ENCODE data around the gene SDHAF2.
"Not testable (repeated sequence)": the region's sequence is repeated elsewhere in the genome, so short reads cannot be mapped to it uniquely, and the experiment has no call there.

Gene SDHAF2

GRCh38 chr11:61476371-61476770, 46.4 kb downstream of the SDHAF2 start:
- no peak for DNase-seq (ENCODE audit: low read depth)

GRCh38 chr11:61477126-61477525, 47.2 kb downstream of the SDHAF2 start:
- no peak for DNase-seq (ENCODE audit: low read depth)

DNA sequence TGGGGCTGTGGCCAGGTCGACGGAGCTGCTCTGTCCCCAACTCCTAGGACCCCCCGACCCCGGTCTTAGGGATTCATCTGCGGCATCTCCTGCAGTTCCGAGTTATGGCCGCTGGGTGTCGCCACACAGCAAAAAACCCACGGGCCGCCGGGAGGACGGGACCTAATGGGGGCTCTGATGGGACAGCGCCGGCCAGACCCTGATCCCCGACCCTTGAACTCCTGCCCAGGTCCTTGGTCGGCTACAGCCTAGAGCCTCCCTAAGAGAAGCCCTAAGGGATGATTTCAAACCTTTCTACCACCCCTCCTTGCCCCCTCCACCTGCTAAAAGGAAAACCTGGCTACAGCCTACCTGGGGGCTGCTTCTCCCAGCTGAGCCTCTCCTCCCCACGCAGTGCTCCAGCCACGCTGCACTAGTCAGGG, 47.8 kb downstream of the SDHAF2 start:
- no peak for DNase-seq (ENCODE audit: low read depth)

- DNase-seq (ENCODE audit: low read depth) = not testable (repeated sequence)
Measured at GRCh38 chr11:61479360-61480058, 49.6 kb downstream of the SDHAF2 start.

DNA sequence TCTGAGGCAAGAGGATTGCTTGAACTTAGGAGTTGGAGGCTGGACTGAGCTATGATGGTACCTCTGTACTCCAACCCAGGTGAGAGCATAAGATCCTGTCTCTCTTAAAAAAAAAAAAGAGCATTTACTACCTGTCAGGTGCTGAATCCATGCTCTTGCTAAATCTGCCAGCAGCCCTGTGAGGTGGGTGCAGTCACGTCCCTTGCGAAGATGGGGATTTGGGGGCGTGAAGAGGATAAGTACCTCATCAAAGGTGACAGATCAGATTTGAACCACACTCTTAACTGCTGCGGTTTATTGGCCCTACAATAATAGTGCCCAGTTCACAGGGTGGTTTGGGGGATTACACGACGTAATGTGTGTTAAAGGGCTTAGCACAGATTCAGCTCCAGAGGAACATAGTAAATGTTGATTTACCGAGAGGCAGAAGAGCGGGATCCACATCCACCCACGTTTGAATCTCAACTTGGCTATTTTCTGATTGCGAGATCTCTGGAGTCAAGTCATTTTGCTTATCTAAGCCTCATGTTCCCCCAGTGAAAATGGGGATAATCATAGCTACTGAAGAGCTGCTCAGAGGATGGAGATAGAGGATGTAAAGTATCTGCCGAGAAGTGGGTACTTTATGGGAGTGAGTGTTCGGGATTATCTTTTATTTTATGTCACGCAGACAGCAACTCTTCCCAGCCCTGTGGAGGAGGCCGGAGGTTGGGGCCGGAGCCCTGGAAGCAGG, 50.5 kb downstream of the SDHAF2 start:
- no peak for DNase-seq (ENCODE audit: low read depth)

GRCh38 chr11:61480994-61481335, 51.0 kb downstream of the SDHAF2 start:
- no peak for DNase-seq (ENCODE audit: low read depth)

DNA sequence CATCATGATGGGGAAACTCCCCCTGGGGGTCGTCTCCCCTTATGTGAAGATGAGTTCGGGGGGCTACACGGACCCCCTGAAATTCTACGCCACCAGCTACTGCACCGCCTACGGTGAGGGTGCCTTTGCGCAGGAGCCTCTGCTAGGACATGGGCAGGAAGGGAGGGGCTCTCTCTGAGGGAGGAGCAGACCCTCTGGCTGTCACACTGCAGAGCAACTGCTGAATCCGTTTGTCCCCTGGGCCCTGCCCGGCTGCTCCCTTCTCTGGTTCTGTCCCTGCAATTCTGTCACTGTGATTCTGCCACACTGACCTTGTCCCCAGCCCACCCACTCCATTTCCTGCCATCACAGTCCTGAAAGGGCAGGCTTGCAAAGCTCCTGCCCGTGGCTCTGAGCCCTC, 51.9 kb downstream of the SDHAF2 start:
- DNase-seq (ENCODE audit: low read depth) = no peak

GRCh38 chr11:61482513-61482912, 52.6 kb downstream of the SDHAF2 start:
- DNase-seq (ENCODE audit: low read depth) = no peak

GRCh38 chr11:61484541-61484940, 54.6 kb downstream of the SDHAF2 start:
- DNase-seq (ENCODE audit: low read depth) = no peak

DNA sequence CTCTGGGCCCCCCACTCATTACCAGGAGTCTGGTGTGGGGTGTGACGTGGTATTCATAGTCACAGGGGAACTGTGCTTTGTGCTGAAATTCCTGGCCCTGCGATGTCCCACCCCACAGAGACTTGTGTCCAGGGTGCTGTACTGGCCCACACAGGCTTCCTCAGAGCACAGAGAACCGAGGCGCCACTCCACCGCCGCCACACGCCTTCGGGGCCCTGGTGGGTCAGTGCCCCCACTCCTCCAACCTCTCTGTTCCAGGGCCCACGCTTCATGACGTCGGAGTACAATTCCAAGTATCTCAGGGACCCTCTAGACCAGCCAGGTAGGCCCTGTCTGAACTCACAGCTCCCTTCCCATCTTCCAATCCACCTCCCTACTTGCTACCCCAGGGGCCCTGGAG, 55.2 kb downstream of the SDHAF2 start:
- DNase-seq (ENCODE audit: low read depth) = no peak

GRCh38 chr11:61486011-61486620, 56.2 kb downstream of the SDHAF2 start:
- no peak for DNase-seq (ENCODE audit: low read depth)

GRCh38 chr11:61486779-61487178, 56.9 kb downstream of the SDHAF2 start:
- DNase-seq (ENCODE audit: low read depth) = no peak

DNA sequence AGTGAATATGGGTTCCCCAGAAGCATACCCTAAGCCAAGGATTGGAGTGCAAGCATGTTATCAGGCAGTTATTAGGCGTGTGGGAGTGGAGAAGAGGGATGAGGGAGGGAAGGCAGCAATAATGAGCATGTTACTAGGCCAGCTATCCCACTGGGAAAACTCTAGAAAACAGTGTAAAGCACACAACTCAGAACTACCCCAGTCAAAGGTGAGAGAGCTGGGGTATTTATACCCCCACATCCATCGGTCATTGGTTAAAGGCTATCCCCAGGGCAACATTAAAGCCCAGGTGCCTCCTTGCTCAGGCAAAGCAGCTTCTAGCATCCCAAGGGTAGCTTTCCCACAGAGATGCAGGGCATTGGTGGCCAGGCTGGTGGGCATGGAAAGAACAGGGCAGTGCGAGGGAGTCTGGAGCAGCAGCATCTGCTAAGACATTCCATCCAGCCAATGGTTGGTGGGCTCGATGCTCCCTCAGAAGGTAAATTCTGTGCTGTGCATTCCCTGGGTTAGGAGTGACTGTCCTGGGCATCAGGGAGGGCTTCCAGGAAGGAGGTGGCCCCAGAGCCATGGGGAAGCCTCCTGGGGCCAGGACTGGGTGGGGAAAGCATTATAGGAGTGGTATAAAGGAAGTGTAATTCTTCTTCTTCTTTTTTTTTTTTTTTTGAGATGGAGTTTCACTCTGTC, 57.6 kb downstream of the SDHAF2 start:
- no peak for DNase-seq (ENCODE audit: low read depth)

- no peak for DNase-seq (ENCODE audit: low read depth)
Measured at GRCh38 chr11:61488651-61489291, 58.8 kb downstream of the SDHAF2 start.

DNA sequence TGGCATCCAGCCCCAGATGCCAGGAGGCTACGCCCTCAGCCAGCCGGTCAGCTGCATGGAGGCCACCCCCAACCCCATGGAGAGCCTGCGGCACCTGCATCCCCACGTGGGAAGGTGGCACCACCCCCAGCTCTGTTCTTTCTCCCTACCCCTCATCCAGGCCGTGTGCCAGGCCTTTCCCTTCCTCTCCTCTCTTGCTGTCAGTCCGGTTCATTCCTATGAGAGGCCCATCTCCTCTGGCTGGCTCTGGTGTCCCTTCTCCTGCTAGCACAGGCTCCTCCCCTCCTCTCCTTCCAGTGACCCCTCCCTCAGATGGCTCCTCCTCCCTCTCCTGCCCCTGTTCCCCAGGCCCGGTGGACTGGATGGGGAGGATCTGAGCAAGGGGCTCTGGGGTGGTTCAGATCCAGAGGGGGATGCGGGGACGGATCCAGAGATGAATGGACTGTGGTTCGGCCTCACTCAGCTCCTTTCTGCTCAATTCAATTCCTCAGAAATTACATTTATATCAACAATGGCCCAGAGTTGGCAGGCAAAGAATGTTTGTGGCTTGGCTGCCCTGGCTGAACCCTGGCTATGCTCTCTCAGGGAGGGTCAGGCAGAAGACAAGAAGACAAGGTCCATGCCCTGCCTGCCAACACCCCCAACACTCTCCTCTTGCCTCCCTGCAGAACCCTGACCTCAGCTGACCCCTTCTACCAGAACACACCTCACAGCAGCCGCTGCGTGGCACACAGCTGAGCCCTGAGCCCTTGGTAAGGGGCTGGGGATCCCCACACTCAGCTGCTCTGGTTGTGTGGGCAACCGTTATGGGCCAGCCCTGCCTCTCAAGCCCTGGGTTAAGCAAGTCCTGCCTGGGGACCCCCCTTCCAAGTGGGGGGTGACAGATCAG, 60.2 kb downstream of the SDHAF2 start:
- peak; percentile 38 for DNase-seq (ENCODE audit: low read depth)

- DNase-seq (ENCODE audit: low read depth) = no peak
Measured at GRCh38 chr11:61491736-61492395, 61.9 kb downstream of the SDHAF2 start.

DNA sequence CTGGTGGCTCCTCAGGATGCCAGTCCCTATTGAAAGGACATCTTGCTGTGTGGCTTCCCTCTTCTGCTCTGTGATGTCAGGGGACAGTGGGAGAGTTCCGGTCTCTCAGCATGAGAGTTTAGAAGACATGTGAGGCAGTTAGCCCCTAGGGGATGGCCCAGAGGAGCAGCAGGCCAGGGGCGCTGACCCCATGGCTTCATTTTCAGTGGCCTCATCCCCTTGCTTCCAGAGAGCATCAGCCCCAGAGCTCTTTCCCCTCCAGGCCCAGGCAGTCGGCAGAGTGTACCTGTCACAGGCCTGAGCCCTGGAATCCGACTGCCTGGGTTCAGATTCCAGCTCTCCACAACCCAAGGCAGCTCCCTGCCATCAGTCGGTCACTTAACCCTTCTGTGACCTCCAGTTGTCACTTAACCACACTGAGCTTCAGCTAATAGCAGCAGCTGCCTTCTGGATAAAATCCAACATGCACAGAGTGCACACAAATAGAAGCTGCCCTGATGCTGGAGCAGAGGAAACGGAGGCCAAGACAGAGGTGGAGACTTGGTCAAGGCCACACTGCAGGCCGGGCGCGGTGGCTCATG, 64.5 kb downstream of the SDHAF2 start:
- DNase-seq (ENCODE audit: low read depth) = no peak

DNA sequence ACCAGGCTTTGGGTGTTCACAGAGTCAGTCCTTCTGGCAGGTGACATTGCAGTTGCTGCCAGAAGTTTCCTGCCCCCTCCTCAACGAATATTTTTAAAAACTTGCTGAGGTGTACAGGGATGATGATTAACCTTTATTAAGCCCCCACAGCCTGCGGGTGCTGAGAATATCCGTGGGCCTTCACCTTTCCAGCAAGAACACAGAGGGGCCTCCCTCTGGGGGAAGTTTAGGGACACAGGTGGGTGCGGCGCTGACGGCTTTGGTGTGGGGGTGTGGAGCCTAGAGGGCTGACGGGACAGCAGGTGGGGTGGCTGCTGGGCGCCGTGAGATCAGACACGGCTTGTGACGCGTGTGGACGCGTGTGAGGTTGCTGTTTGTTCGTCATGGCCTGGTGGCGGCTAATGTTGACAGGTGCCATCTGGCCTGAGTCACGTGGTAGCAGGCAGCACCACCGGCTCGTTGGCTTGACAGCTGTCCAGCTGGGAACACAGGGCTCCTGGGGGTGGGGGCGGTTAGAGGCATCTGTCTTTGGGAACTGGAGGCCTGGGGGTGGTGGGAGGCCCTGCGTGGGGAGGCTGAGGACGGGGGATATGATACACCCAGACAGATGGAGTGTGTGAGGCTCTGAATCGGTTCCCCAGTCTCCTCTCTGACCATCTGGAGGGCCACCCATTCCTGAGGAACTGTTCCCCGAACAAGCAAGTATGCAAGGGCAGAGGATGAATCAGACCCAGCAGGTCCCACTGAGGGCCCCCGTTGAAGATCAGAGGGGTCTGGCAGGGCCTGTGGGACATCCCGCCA, 66.1 kb downstream of the SDHAF2 start:
- DNase-seq (ENCODE audit: low read depth) = no peak
